Measurements from ENCODE around the gene ANK3.
A peak's percentile ranks its signal among the peaks of the same experiment; 100 is the strongest.

ANK3 gene

GRCh38 chr10:60139290-60139689, 250.4 kb downstream of the ANK3 start:
- no peak for DNase-seq (ENCODE audit: low spot score)

- no peak for DNase-seq (ENCODE audit: low spot score)
Observed at GRCh38 chr10:60138842-60139241, 250.8 kb downstream of the ANK3 start.

- DNase-seq (ENCODE audit: low spot score), result no peak
Observed at GRCh38 chr10:60138026-60138425, 251.6 kb downstream of the ANK3 start.

DNA sequence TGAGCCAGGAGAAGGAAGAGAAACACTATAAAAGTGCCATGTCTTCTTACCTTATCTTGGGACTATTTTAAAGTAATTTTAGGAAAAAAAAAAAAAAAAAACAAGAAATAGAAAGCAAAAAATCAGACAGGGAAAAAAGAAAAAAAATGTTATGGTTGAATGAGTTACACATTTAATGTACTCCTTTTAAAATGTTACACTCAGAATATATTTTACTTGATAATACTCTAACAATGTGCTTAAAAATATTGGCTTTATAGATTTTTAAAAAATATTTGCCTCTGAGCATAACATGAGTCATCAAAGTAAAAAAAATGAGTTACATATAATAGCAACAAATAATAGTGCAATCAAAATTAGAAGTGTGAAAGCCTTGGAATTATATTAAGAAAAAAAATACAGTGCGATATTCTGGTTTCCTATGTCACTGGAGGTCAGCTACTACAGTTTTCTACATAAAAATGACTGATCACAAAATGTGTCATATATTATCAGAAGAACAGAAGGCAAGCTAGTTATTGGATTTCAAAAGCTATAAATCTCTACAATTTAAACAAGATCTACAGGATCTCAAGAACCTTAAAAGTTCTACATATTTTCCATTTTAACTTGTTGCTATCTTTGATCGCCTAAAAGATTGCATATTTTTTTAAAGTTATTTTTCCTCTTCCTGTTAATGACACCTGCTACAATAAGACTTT, 252.2 kb downstream of the ANK3 start:
- no peak for DNase-seq (ENCODE audit: low spot score)

DNA sequence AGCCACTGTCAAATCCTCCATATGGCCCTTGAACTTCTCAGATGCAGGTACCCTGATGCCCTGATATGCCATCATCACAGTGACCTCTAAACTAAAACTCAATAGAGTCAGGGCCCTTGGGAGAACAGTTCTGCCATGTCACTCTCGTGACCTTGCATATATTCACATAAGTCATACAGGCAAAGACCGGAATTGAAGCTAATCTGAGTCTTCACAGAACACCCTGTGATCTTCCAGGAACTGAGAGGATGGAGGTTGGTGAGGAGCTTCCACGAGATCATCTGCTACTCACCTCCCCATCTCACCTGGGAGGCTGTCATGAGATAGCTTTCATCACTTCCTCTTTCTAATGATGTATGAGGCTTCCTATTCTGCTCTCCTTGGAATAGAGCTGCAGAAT, 254.7 kb downstream of the ANK3 start:
- DNase-seq (ENCODE audit: low spot score), result no peak

- no peak for DNase-seq (ENCODE audit: low spot score)
Observed at GRCh38 chr10:60134548-60134947, 255.1 kb downstream of the ANK3 start.

DNA sequence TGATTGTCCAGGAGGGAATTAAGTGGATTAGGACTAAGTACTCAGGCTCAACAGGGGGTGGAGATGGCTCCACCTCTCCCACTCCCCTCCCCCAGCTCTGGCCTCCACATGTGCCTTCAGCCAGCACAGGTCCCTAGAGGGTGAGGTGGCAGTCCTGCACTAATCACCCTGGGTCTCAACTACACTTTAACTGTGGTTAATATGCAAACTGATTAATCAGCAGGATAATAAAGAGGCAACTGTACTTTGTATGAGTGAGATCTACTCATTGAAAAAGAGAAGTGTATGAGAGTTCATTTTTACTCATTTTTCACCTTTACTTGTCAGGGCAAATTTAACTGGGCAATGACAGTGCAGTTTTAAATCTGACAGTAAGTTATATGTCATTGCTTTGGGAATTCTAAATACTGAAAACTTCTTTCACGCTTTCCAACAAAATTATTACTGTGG, 259.5 kb downstream of the ANK3 start:
- no peak for DNase-seq (ENCODE audit: low spot score)

GRCh38 chr10:60125895-60126294, 263.8 kb downstream of the ANK3 start:
- DNase-seq (ENCODE audit: low spot score), result no peak

DNA sequence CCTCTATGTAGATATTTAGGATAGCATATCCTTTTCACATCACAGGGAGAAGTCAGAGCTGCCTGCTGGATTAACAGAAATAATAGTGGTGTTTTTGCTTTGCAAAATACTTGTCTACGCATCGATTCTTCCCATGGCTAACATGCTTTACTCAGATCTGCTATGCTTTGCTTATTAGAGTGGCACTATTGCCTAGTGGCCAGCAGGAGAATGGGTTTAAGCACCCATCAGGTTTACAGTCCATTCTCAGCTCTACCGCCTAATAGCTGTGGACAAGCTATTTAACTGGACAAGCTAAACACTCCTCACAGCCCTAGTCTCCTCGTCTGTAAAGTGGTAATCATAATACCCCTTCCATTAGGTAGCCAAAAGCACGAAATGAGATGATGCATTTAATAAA, 265.1 kb downstream of the ANK3 start:
- no peak for DNase-seq (ENCODE audit: low spot score)

GRCh38 chr10:60123668-60124067, 266.0 kb downstream of the ANK3 start:
- DNase-seq (ENCODE audit: low spot score), result no peak

DNA sequence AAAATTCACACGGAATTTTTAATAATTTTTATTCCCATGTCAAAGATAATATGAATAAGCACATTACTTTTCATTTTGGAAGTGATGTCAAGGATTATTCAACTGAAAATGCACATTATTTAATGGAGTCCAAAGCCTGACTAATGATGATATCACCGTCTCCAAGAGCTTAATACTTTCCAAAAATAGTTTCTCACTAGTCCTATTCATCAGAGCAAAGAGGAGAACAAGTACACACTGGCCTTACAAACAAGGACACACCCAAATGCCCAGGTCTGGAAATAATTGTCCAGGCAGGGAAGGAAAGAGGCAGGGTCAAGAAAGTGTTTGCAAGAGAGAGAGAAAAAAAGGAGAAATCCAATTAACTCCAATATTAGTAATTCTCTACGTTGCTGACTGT, 266.5 kb downstream of the ANK3 start:
- peak; percentile 22 for DNase-seq (ENCODE audit: low spot score)

GRCh38 chr10:60122190-60122589, 267.5 kb downstream of the ANK3 start:
- no peak for DNase-seq (ENCODE audit: low spot score)

DNA sequence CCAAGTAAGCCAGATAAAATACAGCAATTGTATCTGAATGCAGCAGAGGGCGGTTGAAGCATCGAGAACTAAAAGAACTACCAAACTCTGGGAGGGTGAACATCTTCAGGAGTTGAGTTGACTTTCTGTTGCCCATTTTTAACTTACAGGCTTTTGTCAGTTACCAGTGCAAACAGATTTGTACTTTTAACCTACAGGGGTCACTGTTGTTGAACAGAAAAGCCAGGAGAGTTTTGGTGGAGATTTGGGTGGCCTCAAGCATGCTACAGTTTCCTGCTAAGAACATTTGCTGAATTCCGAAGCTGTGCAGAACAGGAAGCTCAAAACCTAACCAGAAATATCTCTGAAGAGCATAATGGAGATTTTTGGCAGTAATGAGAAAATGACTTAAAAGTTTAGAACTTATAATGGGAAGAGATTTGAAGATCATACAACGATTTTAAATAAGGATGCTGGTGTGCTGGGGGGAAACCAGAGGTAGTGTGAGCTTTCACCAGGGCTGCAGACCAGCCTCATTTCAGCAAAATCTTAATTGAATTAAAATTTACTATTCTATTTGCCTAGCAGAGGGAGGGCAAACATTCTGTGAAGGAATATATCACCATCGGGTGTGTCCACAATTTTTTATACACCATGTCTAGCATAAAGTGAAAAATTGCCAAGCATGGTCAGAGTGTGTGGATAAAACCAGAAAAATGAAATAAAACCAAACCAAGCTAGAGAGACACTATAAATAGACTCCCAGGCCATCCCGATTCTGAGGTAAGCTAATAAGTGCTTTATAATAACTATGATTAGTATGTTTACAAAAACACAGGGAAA, 274.7 kb downstream of the ANK3 start:
- peak; percentile 40 for DNase-seq (ENCODE audit: low spot score)

DNA sequence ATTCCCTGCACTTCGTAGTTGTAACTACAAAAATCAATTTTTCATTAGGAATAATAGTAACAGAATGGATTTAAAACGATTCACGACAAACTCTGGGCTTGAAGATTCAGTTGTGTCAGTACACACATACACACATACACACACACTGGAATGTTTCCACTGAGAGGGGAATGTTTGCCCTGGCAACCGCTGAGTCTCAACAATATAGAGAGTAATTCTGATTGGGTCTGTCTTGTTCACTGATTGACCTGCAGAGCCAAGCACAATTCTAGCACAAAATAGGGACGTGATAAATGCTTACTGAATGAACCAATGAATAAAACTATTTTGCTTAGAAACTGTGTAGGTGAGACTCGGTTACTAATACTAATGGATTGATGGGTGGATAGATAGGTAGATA, 278.9 kb downstream of the ANK3 start:
- no peak for DNase-seq (ENCODE audit: low spot score)

GRCh38 chr10:60107308-60107976, 282.2 kb downstream of the ANK3 start:
- DNase-seq (ENCODE audit: low spot score), result no peak

DNA sequence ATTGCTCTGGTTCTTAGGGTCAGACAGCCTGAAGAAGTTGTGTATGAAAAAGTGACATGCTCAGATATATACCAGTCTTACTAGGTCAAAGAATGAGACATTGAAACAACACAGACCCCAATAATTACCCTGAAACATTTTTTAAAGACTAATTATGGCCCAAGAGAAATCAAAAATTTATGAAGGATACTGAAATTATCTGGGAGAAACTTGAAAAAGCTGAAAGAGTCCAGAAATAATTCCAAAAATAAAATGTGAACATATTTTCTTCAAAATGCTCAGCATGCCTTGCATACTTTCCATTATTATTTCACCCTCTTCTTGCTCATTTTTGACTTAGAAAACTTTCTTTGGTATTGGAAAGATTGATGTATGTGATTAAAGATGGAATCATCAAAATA, 284.4 kb downstream of the ANK3 start:
- no peak for DNase-seq (ENCODE audit: low spot score)

DNA sequence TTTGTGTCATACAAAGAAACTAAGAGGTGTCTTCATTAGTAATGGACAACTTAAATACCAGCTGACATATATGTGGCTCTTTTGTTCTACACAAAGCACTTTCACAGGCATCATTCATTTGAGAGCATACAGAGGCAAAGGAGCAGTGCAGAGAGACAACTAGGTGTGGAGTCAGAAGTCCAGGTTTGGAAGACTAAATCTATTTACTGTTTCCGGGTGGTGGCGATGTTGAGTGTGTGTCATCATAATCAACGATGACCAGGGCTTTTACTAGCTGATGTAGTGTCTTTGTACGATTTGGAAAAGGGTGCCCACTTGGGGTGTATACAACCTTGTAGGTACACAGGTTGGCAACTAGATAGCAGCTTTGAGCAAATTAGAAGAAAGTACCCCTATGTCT, 287.9 kb downstream of the ANK3 start:
- no peak for DNase-seq (ENCODE audit: low spot score)

GRCh38 chr10:60099998-60100747, 289.5 kb downstream of the ANK3 start:
- peak; percentile 21 for DNase-seq (ENCODE audit: low spot score)

DNA sequence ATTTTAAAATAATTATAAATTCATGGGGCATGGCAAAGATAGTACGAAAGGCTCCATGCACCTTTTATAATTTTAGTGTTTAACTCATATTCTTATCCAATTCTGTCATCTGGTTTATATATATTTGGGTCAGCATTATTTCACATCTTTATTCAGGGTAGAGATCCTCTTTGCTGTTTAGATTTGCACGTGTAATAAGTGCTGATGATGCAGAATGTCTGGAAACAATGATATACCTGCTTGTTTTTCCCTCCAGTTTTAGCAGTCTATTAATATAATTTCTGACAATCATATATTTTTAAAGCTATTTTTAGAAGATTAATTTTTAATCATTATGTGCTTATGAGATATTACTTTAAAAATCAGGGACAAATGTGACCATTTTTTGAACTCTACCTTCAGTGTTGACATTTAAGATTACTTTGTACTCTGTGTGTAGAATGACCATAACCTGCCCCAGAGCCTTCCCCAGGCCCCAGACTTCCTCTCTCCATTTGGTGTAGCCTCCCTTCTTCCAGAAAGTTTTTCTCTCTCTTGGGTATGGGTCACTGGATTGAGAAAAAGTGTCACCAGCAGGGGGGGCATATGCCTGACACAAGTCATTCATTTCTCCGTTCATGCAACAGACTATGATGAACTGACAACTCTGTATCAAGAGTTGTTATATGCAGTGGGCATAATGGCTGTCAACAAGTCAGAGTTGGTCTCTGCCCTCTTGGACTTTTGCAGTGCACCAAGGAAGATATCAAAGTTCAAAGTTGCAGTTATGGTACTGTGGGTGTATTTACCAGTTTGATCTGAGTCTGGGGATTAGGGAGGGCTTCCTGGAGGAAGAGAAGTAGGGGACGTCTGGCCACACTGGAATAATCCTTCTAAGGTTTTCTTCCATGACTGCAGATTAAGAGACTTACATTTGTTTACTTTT, 290.7 kb downstream of the ANK3 start:
- DNase-seq (ENCODE audit: low spot score), result no peak

DNA sequence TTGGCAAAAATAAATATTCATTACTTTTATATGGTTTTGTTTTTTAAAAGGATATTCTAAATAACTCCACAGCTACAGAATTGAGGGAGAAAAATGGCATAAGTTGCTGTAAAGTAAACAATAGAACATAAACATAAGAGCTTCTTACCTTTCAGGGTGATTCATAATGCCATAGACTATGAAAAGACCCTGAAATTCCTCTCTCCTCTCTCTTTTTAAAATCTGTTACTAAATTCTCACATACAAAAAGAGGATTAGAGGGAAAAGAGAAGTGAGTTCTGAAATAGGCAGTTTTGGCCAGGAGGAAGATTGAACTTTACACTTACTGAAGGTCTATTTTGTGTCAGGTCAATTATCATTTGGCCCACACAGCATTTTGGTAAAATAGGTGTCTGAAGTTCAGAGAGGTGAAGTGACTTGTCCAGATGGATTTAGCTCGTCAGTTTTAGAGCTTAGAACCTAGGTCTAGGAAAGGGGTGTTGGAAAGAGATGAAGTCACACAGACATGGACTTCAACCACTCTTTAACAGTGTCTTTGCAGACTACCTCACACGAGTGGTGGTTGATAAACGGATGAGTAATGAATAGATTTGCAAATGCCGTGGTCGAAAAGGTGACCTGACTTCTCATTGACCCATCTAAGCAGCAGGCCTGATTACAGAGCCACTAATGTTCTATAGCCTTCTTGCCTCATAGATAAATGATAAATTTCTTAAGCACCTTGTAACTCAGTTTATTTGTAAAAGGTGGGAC, 292.7 kb downstream of the ANK3 start:
- no peak for DNase-seq (ENCODE audit: low spot score)
